PC-9 (cell line): Measurements from ENCODE around the gene EIF4G1. TPM values are rescaled to one million over a fixed set of nuclear protein-coding genes. Genes with fewer than 3 reads are reported as not detected.
"Not testable (repeated sequence)": the region's sequence is repeated elsewhere in the genome, so short reads cannot be mapped to it uniquely, and the experiment has no call there.

Experiments
- BruUV-seq: library from RNA; stranded (reverse); fragments of 400-500 nt; replicated peaks from 2 replicates; lab custom pipeline; 2021; lab: Mats Ljungman, UMichigan
- CTCF ChIA-PET: fragments of 300-600 bp; sonication (Branson Sonifier 250); formaldehyde crosslinking; loops from one replicate; lab custom pipeline; 2022; ENCODE audit warnings: antibody characterized with exemption; lab: Charles Lee
- POLR2A ChIA-PET: fragments of 300-600 bp; sonication (Branson Sonifier 250); formaldehyde crosslinking; loops from one replicate; lab custom pipeline; 2022; ENCODE audit warnings: antibody characterized with exemption; ENCODE audit not compliant: unreplicated experiment; lab: Charles Lee
- DNase-seq, 2 experiments: peaks; one replicate each; pipeline versions ENCODE4 v3.0.0 to v3.0.0-alpha.2; 2015 to 2022; ENCODE audit warnings: mixed read lengths in 1 of 2
- H2AFZ ChIP-seq: fragments of 200-600 bp; sonication (generic); 2 replicates; pipeline ENCODE4 v1.8.1; 2017; ENCODE audit warnings: antibody characterized with exemption
- H3F3A ChIP-seq: fragments of 200-600 bp; sonication (generic); 2 replicates; pipeline ENCODE4 v1.8.1; 2017; ENCODE audit warnings: antibody characterized with exemption, mild to moderate bottlenecking, low read depth; ENCODE audit not compliant: insufficient read depth
- H3K27ac ChIP-seq: fragments of 200-600 bp; sonication (generic); 2 replicates; pipeline ENCODE4 v1.6.1; 2016; ENCODE audit warnings: mixed run types
- H3K27me3 ChIP-seq: fragments of 200-600 bp; sonication (generic); 2 replicates; pipeline ENCODE4 v1.6.1; 2016; ENCODE audit warnings: low read depth, mixed run types; ENCODE audit not compliant: insufficient read depth
- H3K36me3 ChIP-seq: fragments of 200-600 bp; sonication (generic); 2 replicates; pipeline ENCODE4 v1.6.1; 2016; ENCODE audit warnings: low read depth, mixed run types
- H3K4me1 ChIP-seq: fragments of 200-600 bp; sonication (generic); replicated peaks from 2 replicates; pipeline ENCODE4 v1.6.1; 2016; ENCODE audit warnings: mixed run types; ENCODE audit not compliant: insufficient read depth
- H3K4me2 ChIP-seq: fragments of 200-600 bp; sonication (generic); 2 replicates; pipeline ENCODE4 v1.6.1; 2017; ENCODE audit warnings: mixed run types
- H3K4me3 ChIP-seq: fragments of 200-600 bp; sonication (generic); 2 replicates; pipeline ENCODE4 v1.6.1; 2016; ENCODE audit warnings: mixed run types
- H3K79me2 ChIP-seq: fragments of 200-600 bp; sonication (generic); 2 replicates; pipeline ENCODE4 v1.6.1; 2017; ENCODE audit warnings: low read depth, mixed run types
- H3K9me2 ChIP-seq: fragments of 200-600 bp; sonication (generic); 2 replicates; pipeline ENCODE4 v1.8.1; 2017; ENCODE audit warnings: mild to moderate bottlenecking; ENCODE audit not compliant: insufficient read depth
- H3K9me3 ChIP-seq: fragments of 200-600 bp; sonication (generic); 2 replicates; pipeline ENCODE4 v1.8.1; 2016; ENCODE audit warnings: low read depth; ENCODE audit not compliant: insufficient read depth
- H4K20me1 ChIP-seq: fragments of 200-600 bp; sonication (generic); 2 replicates; pipeline ENCODE4 v1.8.1; 2017; ENCODE audit not compliant: insufficient read depth
- CTCF ChIP-seq: fragments of 200-600 bp; sonication (generic); conservative IDR thresholded peaks from 2 replicates; pipeline ENCODE4 v1.6.1; 2017; ENCODE audit warnings: mixed run types, antibody characterized with exemption, mild to moderate bottlenecking, moderate library complexity
- EZH2 ChIP-seq: fragments of 200-600 bp; sonication (generic); IDR thresholded peaks from 2 replicates; pipeline ENCODE4 v1.8.0; 2017; ENCODE audit warnings: antibody characterized with exemption, low read depth
- intact Hi-C: fragments of 100-400 bp; cut with micrococcal nuclease; formaldehyde crosslinking; loops from one replicate; pipeline ENCODE4 v1.10.0; 2022; ENCODE audit not compliant: unreplicated experiment
- total RNA-seq: library from RNA; stranded (reverse); gene quantifications from 2 replicates; pipeline ENCODE4 v1.2.3, GENCODE V29; 2021

The EIF4G1 gene
- total RNA-seq, 1 experiment from 2014 or later = 657 TPM

GRCh38 chr3:184338511-184338945 is 24.1 kb downstream of the EIF4G1 start:
- Histone ChIP-seq H3K4me1 (peaks cover 35% of the 10 kb centered on the region), H3K27me3 (no peaks in the 10 kb centered on the region), H3K9me2 (no peaks in the 10 kb centered on the region), H3F3A (peaks cover 46% of the 10 kb centered on the region), H3K4me3 (no peak overlapping the region), H3K79me2 (peaks cover 14% of the 10 kb centered on the region), H3K36me3 (peaks cover 9% of the 10 kb centered on the region; the same call in 1 of the 2 replicates), H3K4me2 (no peak overlapping the region), H3K9me3 (no peaks in the 10 kb centered on the region), H4K20me1 (peaks cover 26% of the 10 kb centered on the region), H2AFZ (no peak overlapping the region), H3K27ac (no peak overlapping the region)
- ChIA-PET POLR2A (no interaction called here), CTCF (no interaction called here)
- no TSS peak for BruUV-seq
- DNase-seq = no peak
- intact Hi-C loops = no loop called here
- no peak for TF ChIP-seq EZH2
- no peak for TF ChIP-seq CTCF

GRCh38 chr3:184339001-184339400 is 24.6 kb downstream of the EIF4G1 start:
- Histone ChIP-seq H4K20me1 (peaks cover 21% of the 10 kb centered on the region), H3K4me3 (no peak overlapping the region), H2AFZ (no peak overlapping the region), H3K9me3 (no peaks in the 10 kb centered on the region), H3K27ac (no peak overlapping the region), H3F3A (peaks cover 41% of the 10 kb centered on the region), H3K9me2 (no peaks in the 10 kb centered on the region), H3K27me3 (no peaks in the 10 kb centered on the region), H3K4me1 (peaks cover 30% of the 10 kb centered on the region), H3K36me3 (peaks cover 9% of the 10 kb centered on the region; the same call in 1 of the 2 replicates), H3K79me2 (peaks cover 14% of the 10 kb centered on the region), H3K4me2 (no peak overlapping the region)
- POLR2A ChIA-PET = no interaction called here
- DNase-seq = no peak
- BruUV-seq = no TSS peak
- intact Hi-C loops = no loop called here
- CTCF ChIA-PET = no interaction called here
- TF ChIP-seq EZH2 = no peak
- TF ChIP-seq CTCF = no peak

- Histone ChIP-seq H3F3A (peaks cover 35% of the 10 kb centered on the region), H3K79me2 (peaks cover 14% of the 10 kb centered on the region), H4K20me1 (peaks cover 15% of the 10 kb centered on the region), H3K4me1 (peaks cover 25% of the 10 kb centered on the region)
- H3K27ac ChIP-seq, BruUV-seq, POLR2A ChIA-PET, H3K4me2 ChIP-seq, H2AFZ ChIP-seq, H3K4me3 ChIP-seq, DNase-seq, CTCF ChIA-PET, H3K27me3 ChIP-seq, H3K36me3 ChIP-seq, intact Hi-C loops, H3K9me2 ChIP-seq, H3K9me3 ChIP-seq: not testable (repeated sequence)
Observed at GRCh38 chr3:184339451-184340135, 25.2 kb downstream of the EIF4G1 start.
